Activated T-helper 17 cell treated with anti-CD3 and anti-CD28 coated beads, Interleukin-2, amount 50 U/mL, for 72 hours (primary cell): ENCODE data around the gene REEP3. TPM values are rescaled to one million over a fixed set of nuclear protein-coding genes. Genes with fewer than 3 reads are reported as not detected.
A peak's percentile ranks its signal among the peaks of the same experiment; 100 is the strongest.

Experiments used
- ATAC-seq: fragments of 150-1000 bp; cut with Tn5 transposase; replicated peaks from 2 replicates; pipeline ENCODE4 v1.10.0; 2021; ENCODE audit warnings: mild to moderate bottlenecking, moderate library complexity
- H3K27ac Mint-ChIP-seq: one replicate; pipeline ENCODE4 v1.8.0; 2022; ENCODE audit warnings: mixed read lengths
- H3K27me3 Mint-ChIP-seq: one replicate; pipeline ENCODE4 v1.8.0; 2022; ENCODE audit warnings: mixed read lengths
- H3K36me3 Mint-ChIP-seq: one replicate; pipeline ENCODE4 v1.8.0; 2022; ENCODE audit warnings: low read depth, mild to moderate bottlenecking, mixed read lengths
- H3K4me1 Mint-ChIP-seq: one replicate; pipeline ENCODE4 v1.8.0; 2022; ENCODE audit warnings: mixed read lengths
- H3K4me3 Mint-ChIP-seq: one replicate; pipeline ENCODE4 v1.8.0; 2022; ENCODE audit warnings: mild to moderate bottlenecking, mixed read lengths
- H3K9me3 Mint-ChIP-seq: one replicate; pipeline ENCODE4 v1.8.0; 2022; ENCODE audit warnings: mixed read lengths
- total RNA-seq, 2 donors: library from RNA; stranded (reverse); gene quantifications; one replicate each; pipeline ENCODE4 v1.2.3, GENCODE V29; 2022

The REEP3 gene
- total RNA-seq, 2 donors from 2014 or later: 18.5 to 20.0 TPM

DNA sequence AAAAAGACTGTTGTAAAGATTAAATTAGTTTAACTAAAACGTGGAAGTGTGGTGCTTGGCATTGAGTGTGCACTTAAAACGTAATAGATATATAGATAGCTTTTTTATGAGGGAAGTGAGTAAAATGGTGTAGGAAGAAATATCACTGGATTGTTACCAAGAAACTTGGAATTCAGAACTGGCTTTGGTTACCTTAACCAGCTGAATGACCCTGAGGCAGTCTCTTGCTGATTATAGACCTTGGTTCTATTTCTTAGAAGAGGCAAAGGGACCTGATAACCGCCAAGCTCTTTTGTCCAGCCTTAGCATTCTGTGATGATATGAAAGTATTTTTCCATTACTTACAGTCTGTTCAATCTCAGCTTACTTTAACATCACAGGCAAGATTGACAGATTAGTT lies 3.8 kb downstream of the REEP3 start:
- H3K27ac Mint-ChIP-seq: no peak overlapping the region
- H3K36me3 Mint-ChIP-seq: peaks cover 33% of the 10 kb centered on the region
- no peaks in the 10 kb centered on the region for H3K9me3 Mint-ChIP-seq
- ATAC-seq: no peak
- H3K4me3 Mint-ChIP-seq: no peak overlapping the region
- H3K27me3 Mint-ChIP-seq: no peaks in the 10 kb centered on the region
- H3K4me1 Mint-ChIP-seq: peaks cover 34% of the 10 kb centered on the region

DNA sequence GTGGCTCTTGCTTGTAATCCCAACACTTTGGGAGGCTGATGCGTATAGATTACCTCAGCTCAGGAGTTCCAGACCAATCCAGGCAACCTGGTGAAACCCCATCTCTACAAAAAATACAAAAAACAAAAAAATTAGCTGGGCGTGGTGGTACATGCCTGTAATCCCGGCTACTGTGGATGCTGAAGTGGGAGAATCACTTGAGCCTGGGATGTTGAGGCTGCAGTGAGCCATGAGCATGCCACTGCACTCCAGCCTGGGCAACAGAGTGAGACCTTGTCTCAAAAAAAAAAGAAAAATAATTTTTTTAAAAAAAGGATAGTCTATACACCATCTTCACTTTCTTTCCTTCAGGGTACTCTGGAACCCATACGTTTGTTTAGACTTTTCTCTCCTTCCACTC lies 6.2 kb downstream of the REEP3 start:
- no peak overlapping the region for H3K4me3 Mint-ChIP-seq
- H3K36me3 Mint-ChIP-seq: peaks cover 32% of the 10 kb centered on the region
- no peak for ATAC-seq
- H3K4me1 Mint-ChIP-seq: peaks cover 34% of the 10 kb centered on the region
- H3K9me3 Mint-ChIP-seq: no peaks in the 10 kb centered on the region
- no peak overlapping the region for H3K27ac Mint-ChIP-seq
- no peaks in the 10 kb centered on the region for H3K27me3 Mint-ChIP-seq

DNA sequence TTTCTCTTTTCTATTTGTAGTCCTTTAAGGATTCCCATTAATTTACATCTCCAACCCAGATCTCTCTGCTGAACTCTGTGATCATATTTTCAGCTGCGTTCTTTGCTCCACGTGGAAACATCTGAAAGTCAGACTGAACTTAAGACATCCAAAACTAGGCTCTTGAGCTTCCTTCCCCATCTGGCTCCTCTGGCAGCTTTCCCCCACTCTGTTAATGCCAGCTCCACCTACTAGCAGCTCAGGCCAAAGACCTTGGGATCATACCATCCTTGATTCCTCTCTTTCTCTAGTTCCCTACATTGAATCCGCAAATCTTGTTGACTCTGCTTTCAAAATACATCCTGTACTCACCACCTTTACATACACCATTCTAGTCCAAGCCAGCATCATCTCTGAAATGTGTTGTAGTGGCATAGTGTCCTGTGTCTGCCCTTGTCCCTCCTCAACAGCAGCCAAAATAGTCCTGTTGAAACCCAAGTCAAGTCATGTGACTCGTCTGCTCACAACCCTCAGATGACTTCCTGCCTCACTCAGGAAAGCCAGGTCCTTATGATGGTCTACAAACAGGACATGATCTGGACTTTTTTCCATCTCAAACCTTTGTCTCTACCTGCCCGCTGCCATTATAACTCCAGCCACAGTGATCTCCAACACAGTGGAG lies 7.0 kb downstream of the REEP3 start:
- no peak for ATAC-seq
- no peaks in the 10 kb centered on the region for H3K27me3 Mint-ChIP-seq
- H3K27ac Mint-ChIP-seq: peak overlapping the region; percentile 26
- no peaks in the 10 kb centered on the region for H3K9me3 Mint-ChIP-seq
- no peak overlapping the region for H3K4me3 Mint-ChIP-seq
- peaks cover 29% of the 10 kb centered on the region for H3K36me3 Mint-ChIP-seq
- H3K4me1 Mint-ChIP-seq: peaks cover 35% of the 10 kb centered on the region

DNA sequence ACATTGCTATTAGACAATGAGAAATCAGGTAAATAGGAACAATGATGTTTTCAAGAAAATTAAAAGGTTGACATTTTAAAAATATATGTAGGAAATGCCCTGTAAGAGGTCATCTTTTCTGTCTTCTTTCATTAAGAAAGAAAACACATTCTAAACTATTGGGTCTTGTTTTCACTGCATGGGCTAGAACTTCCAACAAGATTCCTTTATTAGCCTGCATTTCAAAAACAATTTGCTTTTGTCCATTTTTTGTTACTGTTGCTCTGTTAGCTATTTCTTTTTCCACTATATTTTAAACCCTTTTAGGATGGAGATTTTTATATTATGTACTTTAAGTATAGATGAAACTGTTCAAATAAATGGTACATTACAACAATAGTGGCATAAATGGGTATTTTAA lies 9.2 kb downstream of the REEP3 start:
- H3K27ac Mint-ChIP-seq: no peak overlapping the region
- H3K27me3 Mint-ChIP-seq: no peaks in the 10 kb centered on the region
- peaks cover 24% of the 10 kb centered on the region for H3K4me1 Mint-ChIP-seq
- no peak for ATAC-seq
- H3K36me3 Mint-ChIP-seq: peaks cover 23% of the 10 kb centered on the region
- H3K4me3 Mint-ChIP-seq: no peak overlapping the region
- no peaks in the 10 kb centered on the region for H3K9me3 Mint-ChIP-seq

DNA sequence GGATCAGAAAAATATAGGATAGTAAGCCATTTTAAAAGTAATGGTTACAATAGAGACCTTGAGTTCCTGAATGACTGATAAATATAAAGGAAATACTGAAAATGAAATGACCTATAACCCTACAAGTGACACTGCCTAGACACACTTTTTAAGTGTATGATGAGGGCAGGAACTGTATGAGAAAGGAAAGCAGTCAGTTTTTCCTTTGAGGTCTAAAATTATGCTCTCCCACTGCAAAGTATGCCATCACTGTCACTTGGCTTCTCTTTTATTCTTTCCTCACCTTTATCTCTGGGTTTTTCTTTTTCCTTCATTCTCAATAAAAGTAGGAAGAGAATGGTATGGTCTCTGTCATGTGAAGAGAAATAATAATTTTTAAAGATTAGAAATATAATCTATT lies 13.5 kb downstream of the REEP3 start:
- Mint-ChIP-seq H3K4me1 (peaks cover 14% of the 10 kb centered on the region), H3K36me3 (peaks cover 6% of the 10 kb centered on the region), H3K27ac (peak overlapping the region; percentile 30), H3K4me3 (no peak overlapping the region), H3K27me3 (no peaks in the 10 kb centered on the region), H3K9me3 (no peaks in the 10 kb centered on the region)
- peak; percentile 74 for ATAC-seq

DNA sequence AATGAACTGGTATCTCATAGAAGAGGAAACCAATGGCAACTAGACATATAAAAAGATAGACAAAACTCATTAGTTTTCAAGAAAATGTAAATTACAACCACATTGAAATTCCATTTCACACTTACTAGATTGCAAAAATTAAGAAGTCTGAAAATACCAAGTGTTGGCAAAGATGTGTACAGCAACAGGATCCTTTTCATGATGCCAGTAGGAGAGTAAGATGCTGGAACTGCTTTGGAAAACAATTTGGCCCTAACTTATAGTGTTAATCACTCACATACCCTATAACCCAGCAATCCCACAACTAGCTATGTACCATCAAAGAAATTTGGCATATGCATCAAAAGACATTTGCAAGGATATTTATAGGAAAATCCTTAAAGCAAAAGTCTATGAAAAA lies 15.5 kb downstream of the REEP3 start:
- ATAC-seq: no peak
- Mint-ChIP-seq H3K27ac (no peak overlapping the region), H3K27me3 (no peaks in the 10 kb centered on the region), H3K36me3 (no peaks in the 10 kb centered on the region), H3K4me3 (no peak overlapping the region), H3K4me1 (peaks cover 14% of the 10 kb centered on the region), H3K9me3 (no peaks in the 10 kb centered on the region)

DNA sequence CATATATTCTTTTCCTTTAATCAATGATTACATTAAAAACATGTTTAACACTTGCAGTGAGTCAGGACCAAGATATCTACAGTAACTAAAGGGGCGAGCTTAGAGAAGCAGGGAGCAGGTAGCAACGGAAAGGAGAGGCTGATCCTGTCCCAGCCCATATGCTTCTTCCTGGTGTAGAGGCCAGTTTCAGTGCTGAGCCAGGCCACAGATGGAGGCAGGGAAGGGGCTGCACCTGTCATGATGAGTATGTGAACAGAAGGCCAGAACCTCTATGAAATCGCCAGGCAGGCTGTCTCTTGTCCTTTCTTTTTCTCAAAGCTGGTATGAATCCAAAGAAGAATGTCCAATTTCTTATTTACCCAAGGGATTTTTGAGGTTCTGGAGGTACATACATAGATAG lies 16.3 kb downstream of the REEP3 start:
- ATAC-seq: no peak
- H3K36me3 Mint-ChIP-seq: no peaks in the 10 kb centered on the region
- no peaks in the 10 kb centered on the region for H3K27me3 Mint-ChIP-seq
- peaks cover 14% of the 10 kb centered on the region for H3K4me1 Mint-ChIP-seq
- H3K9me3 Mint-ChIP-seq: no peaks in the 10 kb centered on the region
- no peak overlapping the region for H3K4me3 Mint-ChIP-seq
- peak overlapping the region; percentile 26 for H3K27ac Mint-ChIP-seq

DNA sequence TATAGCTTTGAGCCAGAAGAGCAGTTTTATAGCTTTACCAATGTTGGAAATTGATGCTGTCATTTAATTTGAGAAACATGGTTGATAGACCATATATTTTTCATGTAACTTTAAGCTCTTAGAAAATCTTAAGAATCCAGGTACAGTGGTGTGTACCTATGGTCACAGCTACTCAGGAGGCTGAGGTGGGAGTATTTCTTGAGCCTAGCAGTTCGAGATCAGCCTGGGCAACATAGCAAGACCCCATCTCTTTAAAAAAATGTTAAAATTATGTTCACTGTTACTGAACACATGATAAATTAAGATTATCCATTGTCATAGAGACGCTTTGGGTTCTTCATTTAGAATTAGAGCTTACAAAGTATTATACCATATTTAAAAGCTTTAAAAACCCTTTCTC lies 18.2 kb downstream of the REEP3 start:
- Mint-ChIP-seq H3K4me3 (no peak overlapping the region), H3K9me3 (no peaks in the 10 kb centered on the region), H3K4me1 (peaks cover 19% of the 10 kb centered on the region), H3K27me3 (no peaks in the 10 kb centered on the region), H3K36me3 (no peaks in the 10 kb centered on the region), H3K27ac (no peak overlapping the region)
- ATAC-seq: no peak

DNA sequence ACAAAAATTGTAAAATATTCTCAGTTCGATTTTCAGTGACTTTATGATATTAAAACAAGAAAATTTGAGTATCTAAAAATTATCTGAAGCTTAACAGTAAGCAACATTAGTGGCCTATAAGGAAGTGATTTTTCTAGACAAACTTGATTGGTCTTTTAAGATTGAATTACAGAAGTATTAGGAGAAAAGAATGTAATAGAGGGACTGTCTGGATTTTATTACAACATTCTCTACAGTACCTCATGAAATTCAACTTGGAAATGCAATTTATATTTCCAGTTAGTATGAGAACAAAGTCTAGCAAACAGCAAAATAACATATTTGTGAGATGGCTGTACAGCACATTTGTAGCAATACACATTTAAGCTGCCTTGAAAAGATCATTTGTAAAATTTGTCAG lies 18.8 kb downstream of the REEP3 start:
- H3K27me3 Mint-ChIP-seq: no peaks in the 10 kb centered on the region

DNA sequence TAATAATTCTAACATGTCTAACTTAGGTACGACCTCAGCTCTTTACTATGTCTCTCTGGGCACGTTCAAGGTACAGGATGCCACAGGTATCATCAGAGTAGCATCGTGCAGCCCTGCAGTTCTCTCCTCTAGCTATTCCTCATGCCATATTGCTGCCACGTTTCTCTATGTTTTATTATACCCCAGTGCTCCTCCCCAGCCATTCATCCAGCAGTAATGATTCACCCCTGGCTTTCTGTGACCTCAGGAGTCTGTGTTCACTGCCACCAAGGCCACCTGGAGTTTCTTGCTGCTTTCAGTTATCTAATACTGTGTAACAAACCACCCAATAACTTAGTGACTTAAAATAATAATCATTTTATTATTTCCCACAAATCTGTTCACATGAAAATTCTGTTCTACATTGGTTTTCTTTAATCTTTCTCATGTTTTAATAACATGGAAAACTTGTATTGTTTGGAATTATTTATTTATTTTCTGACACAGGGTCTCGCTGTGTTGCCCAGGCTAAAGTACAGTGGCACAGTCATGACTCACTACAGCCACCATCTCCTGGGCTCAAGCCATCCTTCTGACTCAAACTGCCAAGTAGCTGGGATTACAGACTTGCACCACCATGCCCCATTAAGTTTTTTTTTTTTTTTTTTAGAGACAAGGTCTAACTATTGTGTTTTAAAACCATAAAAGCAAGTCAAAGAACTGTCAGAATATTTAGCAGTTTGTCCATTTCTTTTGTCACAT lies 21.8 kb downstream of the REEP3 start:
- Mint-ChIP-seq H3K4me1 (peaks cover 21% of the 10 kb centered on the region), H3K9me3 (no peaks in the 10 kb centered on the region), H3K27ac (no peak overlapping the region), H3K27me3 (no peaks in the 10 kb centered on the region), H3K4me3 (peak overlapping the region; percentile 67), H3K36me3 (no peaks in the 10 kb centered on the region)
- peak; percentile 73 for ATAC-seq

More for the DNA sequence above, 18.8 kb downstream of the REEP3 start:
- no peak for ATAC-seq
- peaks cover 21% of the 10 kb centered on the region for H3K4me1 Mint-ChIP-seq
- H3K27ac Mint-ChIP-seq: no peak overlapping the region
- no peak overlapping the region for H3K4me3 Mint-ChIP-seq
- no peaks in the 10 kb centered on the region for H3K9me3 Mint-ChIP-seq
- H3K36me3 Mint-ChIP-seq: no peaks in the 10 kb centered on the region

DNA sequence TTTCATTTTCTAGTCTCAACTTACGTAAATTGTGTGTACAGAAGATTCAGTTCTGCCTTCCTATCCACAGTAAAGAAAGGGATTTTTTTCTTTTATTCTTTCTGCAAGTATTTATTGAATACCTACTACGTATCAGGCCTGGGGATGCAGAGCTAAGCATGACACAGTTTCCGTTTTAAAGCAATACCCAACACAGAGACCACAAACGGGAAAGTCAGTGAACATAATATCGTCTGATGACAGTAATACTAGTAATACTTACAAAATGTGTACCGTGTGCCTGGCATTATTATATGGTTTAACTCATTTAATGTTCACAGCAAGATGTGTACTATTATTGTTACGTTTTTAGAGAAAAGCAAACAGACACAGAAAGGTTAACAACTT lies 22.4 kb downstream of the REEP3 start:
- peaks cover 22% of the 10 kb centered on the region for H3K4me1 Mint-ChIP-seq
- no peaks in the 10 kb centered on the region for H3K36me3 Mint-ChIP-seq
- peak; percentile 89 for ATAC-seq
- H3K27ac Mint-ChIP-seq: peak overlapping the region; percentile 74
- H3K9me3 Mint-ChIP-seq: no peaks in the 10 kb centered on the region
- H3K4me3 Mint-ChIP-seq: peak overlapping the region; percentile 67
- H3K27me3 Mint-ChIP-seq: no peaks in the 10 kb centered on the region

DNA sequence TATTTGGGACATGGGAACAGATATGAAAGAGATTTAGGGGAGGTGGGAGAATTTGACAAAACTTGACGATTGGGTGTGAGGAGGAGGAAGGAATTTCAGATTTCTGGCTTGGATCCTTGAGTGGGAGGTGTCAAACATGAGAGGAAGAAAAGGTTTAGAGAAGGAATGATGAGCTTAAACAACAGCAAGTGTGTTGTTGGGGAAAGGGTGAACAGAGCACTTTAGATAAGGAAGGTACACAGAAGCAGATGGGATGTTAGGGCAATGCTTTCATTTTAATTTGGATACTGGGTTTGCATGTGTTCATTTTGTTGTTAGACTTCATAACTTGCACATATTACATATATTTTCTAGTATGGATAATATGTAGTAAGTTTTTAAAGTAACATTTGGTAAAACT lies 23.2 kb downstream of the REEP3 start:
- Mint-ChIP-seq H3K27me3 (no peaks in the 10 kb centered on the region), H3K4me3 (peak overlapping the region; percentile 67), H3K36me3 (no peaks in the 10 kb centered on the region), H3K9me3 (no peaks in the 10 kb centered on the region), H3K4me1 (peaks cover 17% of the 10 kb centered on the region), H3K27ac (peak overlapping the region; percentile 74)
- no peak for ATAC-seq

DNA sequence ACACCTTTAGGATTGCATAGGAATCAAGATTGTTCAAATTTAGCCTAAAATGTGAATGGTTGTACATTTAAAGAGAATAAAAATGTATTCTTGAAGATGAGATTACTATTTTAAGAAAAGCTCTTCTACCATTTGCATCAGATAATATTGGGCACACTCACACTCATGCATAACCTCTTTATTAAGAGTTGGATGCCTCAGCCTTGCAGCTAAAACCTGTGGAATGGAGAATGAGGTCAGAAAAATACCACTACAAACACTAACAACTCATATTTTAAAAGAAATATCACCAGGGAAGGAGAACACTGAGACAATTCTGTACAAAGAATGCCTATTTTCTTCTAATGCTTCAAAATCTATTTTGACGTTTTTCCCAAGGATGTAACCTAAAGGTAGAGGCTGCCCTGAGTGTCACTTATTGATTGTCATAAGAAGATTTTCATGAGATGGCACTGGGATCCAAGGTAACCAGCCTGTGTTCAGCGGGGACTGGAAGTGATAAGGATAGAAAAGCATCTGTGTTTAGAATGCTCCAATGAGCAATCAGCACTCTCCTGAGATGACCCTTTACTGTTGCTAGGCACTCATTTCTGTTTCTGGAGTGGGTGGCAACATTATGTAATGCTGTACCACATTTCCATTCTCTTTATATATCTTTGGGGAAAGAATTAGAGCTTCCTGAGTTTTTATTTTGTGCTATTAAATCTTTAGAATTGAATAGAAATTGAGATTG lies 26.6 kb downstream of the REEP3 start:
- Mint-ChIP-seq H3K4me3 (no peak overlapping the region), H3K36me3 (no peaks in the 10 kb centered on the region), H3K27me3 (no peaks in the 10 kb centered on the region), H3K4me1 (peaks cover 18% of the 10 kb centered on the region), H3K27ac (no peak overlapping the region), H3K9me3 (no peaks in the 10 kb centered on the region)
- ATAC-seq: no peak

DNA sequence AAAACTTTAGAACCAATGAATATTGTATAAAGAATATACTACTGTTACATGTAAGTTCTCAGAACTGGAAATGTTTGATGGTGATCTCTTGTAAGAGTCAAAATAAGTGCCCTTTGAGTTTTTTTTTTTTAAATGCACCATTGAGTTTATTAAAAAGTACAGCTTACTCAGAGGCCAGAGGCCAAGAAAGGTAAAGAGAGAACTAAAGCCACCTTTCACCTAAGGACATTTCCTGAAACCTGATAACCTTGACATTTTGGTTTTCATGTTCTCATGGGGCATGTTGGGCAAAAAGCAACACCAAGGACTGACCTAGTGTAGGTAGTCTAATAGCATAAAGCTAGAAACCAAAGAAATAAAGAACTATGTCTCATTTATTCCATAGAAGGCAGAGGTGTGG lies 27.7 kb downstream of the REEP3 start:
- Mint-ChIP-seq H3K27ac (peak overlapping the region; percentile 12), H3K4me3 (no peak overlapping the region), H3K4me1 (peaks cover 22% of the 10 kb centered on the region), H3K36me3 (no peaks in the 10 kb centered on the region), H3K27me3 (no peaks in the 10 kb centered on the region), H3K9me3 (no peaks in the 10 kb centered on the region)
- no peak for ATAC-seq

DNA sequence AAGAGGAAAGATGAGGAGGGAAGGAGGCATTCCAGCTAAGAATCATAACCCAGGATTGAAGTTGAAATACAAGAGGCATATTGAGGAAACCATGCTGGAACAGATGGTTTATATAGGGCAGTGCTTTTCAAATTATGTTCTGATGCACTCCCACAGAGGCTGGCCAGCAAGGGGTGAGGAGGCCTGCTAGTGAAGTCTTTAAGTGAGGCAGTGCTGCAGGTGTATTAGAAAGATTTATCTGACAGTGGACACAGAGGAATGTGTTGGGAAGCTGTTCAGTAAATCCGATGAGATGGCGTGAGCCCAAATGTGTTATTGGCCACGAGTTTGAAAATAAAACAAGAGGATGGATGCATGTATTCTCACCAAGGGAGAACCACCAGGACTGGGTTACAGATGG lies 28.6 kb downstream of the REEP3 start:
- H3K27ac Mint-ChIP-seq: peak overlapping the region; percentile 12
- no peaks in the 10 kb centered on the region for H3K9me3 Mint-ChIP-seq
- peaks cover 23% of the 10 kb centered on the region for H3K4me1 Mint-ChIP-seq
- H3K4me3 Mint-ChIP-seq: no peak overlapping the region
- no peak for ATAC-seq
- H3K36me3 Mint-ChIP-seq: no peaks in the 10 kb centered on the region
- no peaks in the 10 kb centered on the region for H3K27me3 Mint-ChIP-seq
